CD4-positive, alpha-beta T cell (primary cell): ENCODE data around the gene GJA4. TPM values are rescaled to one million over a fixed set of nuclear protein-coding genes. Genes with fewer than 3 reads are reported as not detected.

Experiments used
- ATAC-seq: fragments of 200-7000 bp; cut with Tn5 transposase; one replicate; pipeline ENCODE4 v1.10.0; 2022; ENCODE audit warnings: mild to moderate bottlenecking; ENCODE audit not compliant: poor library complexity
- CTCF ChIA-PET: fragments of 350-600 bp; sonication (Branson Sonifier 250); formaldehyde crosslinking; loops from one replicate; lab custom pipeline; 2021; ENCODE audit warnings: antibody characterized with exemption, inconsistent platforms; lab: Charles Lee
- POLR2A ChIA-PET: fragments of 350-600 bp; sonication (Branson Sonifier 250); formaldehyde crosslinking; loops from one replicate; lab custom pipeline; 2021; ENCODE audit warnings: antibody characterized with exemption, inconsistent platforms; lab: Charles Lee
- DNase-seq, 14 experiments: peaks; one replicate each; pipeline ENCODE4 v3.0.0-alpha.2; 2013 to 2020; ENCODE audit warnings: mixed read lengths in 2 of 14
- H3K27ac ChIP-seq, 2 donors: one replicate each; pipeline versions ENCODE4 v1.5.1 to v1.7.0; 2013; ENCODE audit warnings: low read length in 2 of 2, low read depth in 1 of 2, mild to moderate bottlenecking in 1 of 2
- H3K27me3 ChIP-seq, 2 experiments: 1 replicate in 1 of 2; 2 replicates in 1 of 2; pipeline versions ENCODE4 v1.6.1 to v1.7.0; 2013; ENCODE audit warnings: low read length in 2 of 2, control low read depth in 1 of 2, mild to moderate bottlenecking in 1 of 2, moderate library complexity in 1 of 2; ENCODE audit not compliant: insufficient read depth in 2 of 2, control insufficient read depth in 1 of 2
- H3K36me3 ChIP-seq: one replicate; pipeline ENCODE4 v1.6.1; 2013; ENCODE audit warnings: low read length, control low read depth; ENCODE audit not compliant: insufficient read depth
- H3K4me1 ChIP-seq: one replicate; pipeline ENCODE4 v1.6.1; 2013; ENCODE audit warnings: low read length, control low read depth; ENCODE audit not compliant: insufficient read depth
- H3K4me3 ChIP-seq: one replicate; pipeline ENCODE4 v1.5.1; 2013; ENCODE audit warnings: mild to moderate bottlenecking, low read length, moderate library complexity
- H3K9me3 ChIP-seq, 2 experiments: 1 replicate in 1 of 2; 2 replicates in 1 of 2; pipeline versions ENCODE4 v1.6.1 to v1.7.0; 2013; ENCODE audit warnings: low read length in 2 of 2, mild to moderate bottlenecking in 2 of 2, control low read depth in 1 of 2, moderate library complexity in 1 of 2; ENCODE audit not compliant: control insufficient read depth in 1 of 2, insufficient read depth in 1 of 2
- H3K27ac Mint-ChIP-seq: one replicate; pipeline ENCODE4 v1.8.0; 2020; ENCODE audit warnings: mixed read lengths
- H3K27me3 Mint-ChIP-seq: one replicate; pipeline ENCODE4 v1.8.0; 2021; ENCODE audit warnings: mixed read lengths
- H3K36me3 Mint-ChIP-seq: one replicate; pipeline ENCODE4 v1.8.0; 2021; ENCODE audit warnings: low read depth, mixed read lengths
- H3K4me1 Mint-ChIP-seq: one replicate; pipeline ENCODE4 v1.8.0; 2021; ENCODE audit warnings: low read depth, mixed read lengths
- H3K4me3 Mint-ChIP-seq: one replicate; pipeline ENCODE4 v1.8.0; 2020; ENCODE audit warnings: mild to moderate bottlenecking, mixed read lengths
- H3K9me3 Mint-ChIP-seq: one replicate; pipeline ENCODE4 v1.8.0; 2020; ENCODE audit warnings: mixed read lengths
- CTCF ChIP-seq: fragments of 200-600 bp; IDR thresholded peaks from one replicate; pipeline ENCODE4 v1.8.0; 2022; ENCODE audit warnings: antibody characterized with exemption, mild to moderate bottlenecking
- intact Hi-C, 2 experiments: fragments of 100-400 bp; cut with DNase I in 1 of 2; cut with micrococcal nuclease in 1 of 2; formaldehyde crosslinking; loops; one replicate each; pipeline versions ENCODE4 v1.15.1 to v1.9.0; 2023 to 2025; cut with DNase I, micrococcal nuclease
- total RNA-seq, 174 experiments: library from RNA in 2 of 174; stranded (reverse) in 2 of 174; gene quantifications; one replicate each; pipeline ENCODE4 v1.2.3 and lab custom pipeline; 2021 to 2026

Gene GJA4
- total RNA-seq, 2 experiments from 2014 or later = not detected

DNA sequence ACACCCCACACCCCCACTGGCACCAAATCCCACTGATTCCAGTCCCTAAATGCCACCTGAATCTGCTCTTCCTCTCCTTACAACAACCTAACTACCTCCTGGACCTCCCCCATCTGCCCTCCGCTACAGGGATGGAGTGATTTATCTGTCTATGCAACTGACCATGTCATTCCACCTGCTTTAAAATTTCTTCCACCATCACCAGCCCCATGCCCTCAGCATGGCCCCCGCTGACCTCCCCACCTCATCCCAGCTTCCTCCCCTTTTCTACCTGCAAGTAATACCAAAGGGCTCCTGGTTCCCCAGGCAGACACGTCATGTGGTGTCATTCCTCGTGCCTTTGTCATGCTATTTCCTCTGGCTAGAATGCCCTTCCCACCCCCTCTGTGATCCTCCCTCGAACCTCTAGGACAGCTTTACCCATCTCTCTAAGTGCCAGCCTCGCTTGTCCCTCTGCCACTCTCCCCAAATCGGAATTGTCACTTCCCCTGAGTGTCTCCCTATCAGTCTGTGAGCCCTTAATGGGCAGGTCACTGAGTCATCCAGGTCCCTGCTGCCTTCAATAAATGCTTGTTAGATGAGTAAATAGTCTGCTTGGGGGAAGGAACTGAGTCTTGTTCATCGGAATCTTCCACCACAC, 29.5 kb upstream of the GJA4 start:
- intact Hi-C loops = no loop called here
- Mint-ChIP-seq H3K27me3 (peaks cover 20% of the 10 kb centered on the region), H3K9me3 (no peaks in the 10 kb centered on the region), H3K4me1 (no peaks in the 10 kb centered on the region), H3K36me3 (no peaks in the 10 kb centered on the region), H3K27ac (no peak overlapping the region), H3K4me3 (no peak overlapping the region)
- Histone ChIP-seq H3K4me1 (no peaks in the 10 kb centered on the region), H3K36me3 (no peaks in the 10 kb centered on the region), H3K9me3 (peaks cover 0 to 11% of the 10 kb centered on the region in 2 experiments), H3K4me3 (no peak overlapping the region), H3K27ac (no peak overlapping the region), H3K27me3 (peaks cover 5 to 8% of the 10 kb centered on the region in 2 experiments)
- ChIA-PET POLR2A (no interaction called here), CTCF (no interaction called here)
- no peak for TF ChIP-seq CTCF
- DNase-seq = no peak
- ATAC-seq = no peak

DNA sequence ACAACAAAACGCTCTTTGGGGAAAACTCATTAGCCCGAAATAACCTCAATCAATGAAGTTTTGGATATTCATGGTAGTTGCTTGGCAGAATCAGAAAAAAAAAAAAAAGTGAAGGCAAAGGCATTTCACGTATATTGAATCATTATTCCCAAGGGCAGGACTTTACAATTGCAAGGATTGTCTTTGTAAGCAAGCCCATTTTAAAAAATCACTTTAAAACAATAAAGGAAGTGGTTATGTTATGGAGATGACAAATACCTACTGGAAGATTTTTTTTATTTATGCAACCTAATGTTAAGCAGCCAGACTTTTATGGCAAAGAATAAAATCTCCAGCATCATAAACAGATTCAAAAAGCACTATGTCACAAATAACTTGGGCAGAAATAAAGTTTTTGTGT, 23.9 kb upstream of the GJA4 start:
- Histone ChIP-seq H3K9me3 (no peaks in the 10 kb centered on the region), H3K27ac (no peak overlapping the region), H3K4me1 (no peaks in the 10 kb centered on the region), H3K36me3 (no peaks in the 10 kb centered on the region), H3K4me3 (no peak overlapping the region), H3K27me3 (peaks cover 5 to 7% of the 10 kb centered on the region in 2 experiments)
- H3K36me3 Mint-ChIP-seq = no peaks in the 10 kb centered on the region
- ChIA-PET POLR2A (no interaction called here), CTCF (no interaction called here)
- H3K4me1 Mint-ChIP-seq = no peaks in the 10 kb centered on the region
- H3K4me3 Mint-ChIP-seq = no peak overlapping the region
- peaks cover 1% of the 10 kb centered on the region for H3K27me3 Mint-ChIP-seq
- no peak overlapping the region for H3K27ac Mint-ChIP-seq
- no peak for DNase-seq
- no peak for ATAC-seq
- intact Hi-C loops = no loop called here
- H3K9me3 Mint-ChIP-seq = no peaks in the 10 kb centered on the region
- no peak for TF ChIP-seq CTCF

GRCh38 chr1:34770891-34771504, 21.8 kb upstream of the GJA4 start:
- H3K4me1 ChIP-seq = no peaks in the 10 kb centered on the region
- Mint-ChIP-seq H3K4me1 (no peaks in the 10 kb centered on the region), H3K36me3 (no peaks in the 10 kb centered on the region), H3K27me3 (no peaks in the 10 kb centered on the region), H3K27ac (no peak overlapping the region), H3K9me3 (no peaks in the 10 kb centered on the region), H3K4me3 (no peak overlapping the region)
- ATAC-seq (no peak), DNase-seq (no peak)
- peaks cover 5 to 7% of the 10 kb centered on the region in 2 experiments for H3K27me3 ChIP-seq
- no peak overlapping the region for H3K4me3 ChIP-seq
- ChIA-PET POLR2A (no interaction called here), CTCF (no interaction called here)
- H3K36me3 ChIP-seq = no peaks in the 10 kb centered on the region
- intact Hi-C loops = no loop called here
- no peak for TF ChIP-seq CTCF
- no peak overlapping the region for H3K27ac ChIP-seq
- no peaks in the 10 kb centered on the region for H3K9me3 ChIP-seq
